ENCODE results near the gene SMIM12.

- TF ChIP-seq, protein P1, sequence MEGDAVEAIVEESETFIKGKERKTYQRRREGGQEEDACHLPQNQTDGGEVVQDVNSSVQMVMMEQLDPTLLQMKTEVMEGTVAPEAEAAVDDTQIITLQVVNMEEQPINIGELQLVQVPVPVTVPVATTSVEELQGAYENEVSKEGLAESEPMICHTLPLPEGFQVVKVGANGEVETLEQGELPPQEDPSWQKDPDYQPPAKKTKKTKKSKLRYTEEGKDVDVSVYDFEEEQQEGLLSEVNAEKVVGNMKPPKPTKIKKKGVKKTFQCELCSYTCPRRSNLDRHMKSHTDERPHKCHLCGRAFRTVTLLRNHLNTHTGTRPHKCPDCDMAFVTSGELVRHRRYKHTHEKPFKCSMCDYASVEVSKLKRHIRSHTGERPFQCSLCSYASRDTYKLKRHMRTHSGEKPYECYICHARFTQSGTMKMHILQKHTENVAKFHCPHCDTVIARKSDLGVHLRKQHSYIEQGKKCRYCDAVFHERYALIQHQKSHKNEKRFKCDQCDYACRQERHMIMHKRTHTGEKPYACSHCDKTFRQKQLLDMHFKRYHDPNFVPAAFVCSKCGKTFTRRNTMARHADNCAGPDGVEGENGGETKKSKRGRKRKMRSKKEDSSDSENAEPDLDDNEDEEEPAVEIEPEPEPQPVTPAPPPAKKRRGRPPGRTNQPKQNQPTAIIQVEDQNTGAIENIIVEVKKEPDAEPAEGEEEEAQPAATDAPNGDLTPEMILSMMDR (IDR thresholded peaks at IDR 0.05; ENCODE audit: insufficient read depth, low read length, poor library complexity, severe bottlenecking), result no peak
- no peak for TF ChIP-seq EZH2phosphoT487 (conservative IDR thresholded peaks at IDR 0.05; ENCODE audit: low read length)
These were observed 45.5 kb upstream of the SMIM12 start for GRCh38 chr1:34905098-34905459.
